HepG2 (cell line): ENCODE results near the gene IER2. TPM values are rescaled to one million over a fixed set of nuclear protein-coding genes. Genes with fewer than 3 reads are reported as not detected.

ENCODE experiments used
- ATAC-seq: fragments of 200-7000 bp; cut with Tn5 transposase; 3 replicates; pipeline ENCODE4 v1.9.1; 2020; ENCODE audit warnings: mild to moderate bottlenecking, moderate library complexity
- BruUV-seq: library from RNA; stranded (reverse); fragments of 400-500 nt; replicated peaks from 2 replicates; lab custom pipeline; 2021; lab: Mats Ljungman, UMichigan
- CTCF ChIA-PET: fragments of 300-600 bp; formaldehyde crosslinking; extraction: SDS; loops from one replicate; lab custom pipeline; 2021; ENCODE audit warnings: low total read pairs, inconsistent platforms, low intra/inter-chr PET ratio; lab: Yijun Ruan, JAX
- POLR2A ChIA-PET: fragments of 350-600 bp; sonication (Branson Sonifier 250); formaldehyde crosslinking; loops from one replicate; lab custom pipeline; 2020; ENCODE audit warnings: antibody characterized with exemption, inconsistent platforms; lab: Yijun Ruan, JAX
- DNase-seq: peaks from one replicate; pipeline ENCODE4 v3.0.0-alpha.2; 2015; ENCODE audit warnings: low spot score
- FAIRE-seq: peaks from 3 replicates; lab custom pipeline; 2011; peaks lifted over from hg19 to GRCh38; lab: Jason Lieb, UNC
- H2AFZ ChIP-seq: one replicate; pipeline ENCODE4 v1.6.1; 2011; ENCODE audit warnings: low read length, inconsistent platforms
- H3K27ac ChIP-seq: fragments of 300-600 bp; 3 replicates; pipeline ENCODE4 v1.8.0; 2011; ENCODE audit warnings: mixed run types, mild to moderate bottlenecking, mixed read lengths, low read length, inconsistent platforms; ENCODE audit not compliant: insufficient read depth; ENCODE audit errors: extremely low read length
- H3K27me3 ChIP-seq, 2 experiments: fragments of 200-600 bp in 1 of 2; 2 replicates in 1 of 2; 3 replicates in 1 of 2; pipeline versions ENCODE4 v1.6.0 to v1.8.0; 2011; ENCODE audit warnings: low read length in 2 of 2, mild to moderate bottlenecking in 2 of 2, moderate library complexity in 2 of 2, inconsistent platforms in 1 of 2; ENCODE audit not compliant: insufficient read depth in 2 of 2, control insufficient read depth in 1 of 2
- H3K36me3 ChIP-seq, 2 experiments: fragments of 200-600 bp in 1 of 2; replicated peaks in 1 of 2; 2 replicates in 1 of 2; 3 replicates in 1 of 2; pipeline versions ENCODE4 v1.5.1 to v1.8.0; 2011; ENCODE audit warnings: low read length in 2 of 2, inconsistent platforms in 1 of 2; ENCODE audit not compliant: insufficient read depth in 2 of 2, control insufficient read depth in 1 of 2
- H3K4me1 ChIP-seq: 2 replicates; pipeline ENCODE4 v1.5.1; 2012; ENCODE audit warnings: low read length, inconsistent platforms; ENCODE audit not compliant: insufficient read depth
- H3K4me2 ChIP-seq: 2 replicates; pipeline ENCODE4 v1.6.0; 2011; ENCODE audit warnings: low read depth, low read length, inconsistent platforms
- H3K4me3 ChIP-seq, 3 experiments: fragments of 200-600 bp in 1 of 3; sonication (generic), shearing (Covaris generic) in 1 of 3; replicated peaks in 1 of 3; 2 replicates each; pipeline ENCODE4 v1.5.1; 2011 to 2016; ENCODE audit warnings: low read length in 3 of 3, inconsistent platforms in 2 of 3, low read depth in 2 of 3, mild to moderate bottlenecking in 2 of 3, control low read depth in 1 of 3, mixed read lengths in 1 of 3; ENCODE audit not compliant: insufficient read depth in 1 of 3
- H3K79me2 ChIP-seq: one replicate; pipeline ENCODE4 v1.6.1; 2011; ENCODE audit warnings: low read length, inconsistent platforms; ENCODE audit not compliant: insufficient read depth
- H3K9ac ChIP-seq: 2 replicates; pipeline ENCODE4 v1.6.0; 2011; ENCODE audit warnings: mild to moderate bottlenecking, low read depth, low read length, inconsistent platforms; ENCODE audit not compliant: insufficient read depth
- H3K9me3 ChIP-seq: 2 replicates; pipeline ENCODE4 v1.5.1; 2012; ENCODE audit warnings: mild to moderate bottlenecking, low read length
- H4K20me1 ChIP-seq: 2 replicates; pipeline ENCODE4 v1.6.0; 2011; ENCODE audit warnings: inconsistent platforms, mild to moderate bottlenecking, low read length, moderate library complexity; ENCODE audit not compliant: insufficient read depth
- CENPT ChIP-seq: sonication (generic); formaldehyde crosslinking; IDR thresholded peaks from 2 replicates; pipeline ENCODE4 v1.8.0; 2022; ENCODE audit warnings: low read depth, mild to moderate bottlenecking, moderate library complexity, missing genetic modification reagents
- GFI1 ChIP-seq: sonication (generic); formaldehyde crosslinking; IDR thresholded peaks from 2 replicates; pipeline ENCODE4 v1.5.0; 2020; ENCODE audit warnings: missing genetic modification reagents, mild to moderate bottlenecking, borderline replicate concordance
- HHEX ChIP-seq: IDR thresholded peaks from 2 replicates; pipeline ENCODE4 v1.6.1; 2016; ENCODE audit warnings: control low read depth
- KLF11 ChIP-seq: IDR thresholded peaks from 2 replicates; pipeline ENCODE4 v1.6.1; 2016; ENCODE audit warnings: missing compliant biosample characterization
- MBNL3 ChIP-seq: fragments of 250-450 bp; sonication (Bioruptor Pico); conservative IDR thresholded peaks from 2 replicates; pipeline ENCODE4 v1.8.0; 2022; ENCODE audit warnings: mild to moderate bottlenecking, inconsistent platforms
- ZKSCAN1 ChIP-seq: fragments of 150-350 bp; IDR thresholded peaks from 2 replicates; pipeline ENCODE4 v1.6.1; 2014; ENCODE audit warnings: low read length
- ZNF530 ChIP-seq: sonication (generic); formaldehyde crosslinking; IDR thresholded peaks from 2 replicates; pipeline ENCODE4 v1.5.0; 2020; ENCODE audit warnings: low read depth, mild to moderate bottlenecking, missing genetic modification reagents
- ZNF562 ChIP-seq: sonication (generic); formaldehyde crosslinking; IDR thresholded peaks from 2 replicates; pipeline ENCODE4 v1.8.0; 2022; ENCODE audit warnings: missing genetic modification reagents, borderline replicate concordance
- ZSCAN30 ChIP-seq: sonication (generic); formaldehyde crosslinking; IDR thresholded peaks from 2 replicates; pipeline ENCODE4 v1.5.0; 2020; ENCODE audit warnings: mild to moderate bottlenecking, missing genetic modification reagents
- WGBS: methylation state at CpG from one replicate; pipeline ENCODE4 v1.1.6; 2017; ENCODE audit warnings: low lambda C conversion rate; 5-methylcytosine and 5-hydroxymethylcytosine counted together
- in situ Hi-C: cut with HindIII; loops from 2 replicates; pipeline ENCODE4 v1.10.0; 2017; ENCODE audit warnings: low pct_unique_long_range_greater_than_20kb; ENCODE audit not compliant: extremely low pct_ligation_motif_present
- intact Hi-C: fragments of 100-400 bp; cut with micrococcal nuclease; formaldehyde crosslinking; loops from one replicate; pipeline ENCODE4 v1.10.0; 2022; ENCODE audit not compliant: unreplicated experiment
- polyA plus RNA-seq, 8 experiments: library from polyadenylated mRNA; depleted of rRNA in 3 of 8; stranded (reverse) in 7 of 8; unstranded in 1 of 8; fragments of >200 nt; fragmentation: Illumina TruSeq in 4 of 8; extraction: Trizol in 4 of 8; gene quantifications; 2 replicates each; pipeline versions ENCODE4 v1.2.1 to v1.2.3, GENCODE V29; 2011 to 2016; ENCODE audit warnings: low read depth in 4 of 8, missing spikeins in 1 of 8, mixed read lengths in 1 of 8; ENCODE audit not compliant: insufficient read depth in 1 of 8
- total RNA-seq, 5 experiments: library from RNA; depleted of rRNA; stranded (reverse); fragments of >200 nt; fragmentation: Illumina TruSeq; extraction: Trizol; gene quantifications; 2 replicates each; pipeline ENCODE4 v1.2.3, GENCODE V29; 2016; ENCODE audit warnings: low read depth in 1 of 5
- TF ChIP-seq, protein P1 (sequence below): sonication (generic); formaldehyde crosslinking; IDR thresholded peaks from 2 replicates; pipeline ENCODE4 v1.8.0; 2022; ENCODE audit warnings: mild to moderate bottlenecking, missing genetic modification reagents
- TF ChIP-seq, protein P2 (sequence below): sonication (generic); formaldehyde crosslinking; IDR thresholded peaks from 2 replicates; pipeline ENCODE4 v1.5.0; 2020; ENCODE audit warnings: missing genetic modification reagents
- TF ChIP-seq, protein P3 (sequence below): sonication (generic); formaldehyde crosslinking; conservative IDR thresholded peaks from 2 replicates; pipeline ENCODE4 v1.4.0; 2020; ENCODE audit warnings: missing genetic modification reagents

IER2 gene
- total and polyA plus RNA-seq, 2 of the 13 experiments (the other 11 are each of a cell fraction or from before 2014, with no cell fraction given): 10.1 to 14.3 TPM

DNA sequence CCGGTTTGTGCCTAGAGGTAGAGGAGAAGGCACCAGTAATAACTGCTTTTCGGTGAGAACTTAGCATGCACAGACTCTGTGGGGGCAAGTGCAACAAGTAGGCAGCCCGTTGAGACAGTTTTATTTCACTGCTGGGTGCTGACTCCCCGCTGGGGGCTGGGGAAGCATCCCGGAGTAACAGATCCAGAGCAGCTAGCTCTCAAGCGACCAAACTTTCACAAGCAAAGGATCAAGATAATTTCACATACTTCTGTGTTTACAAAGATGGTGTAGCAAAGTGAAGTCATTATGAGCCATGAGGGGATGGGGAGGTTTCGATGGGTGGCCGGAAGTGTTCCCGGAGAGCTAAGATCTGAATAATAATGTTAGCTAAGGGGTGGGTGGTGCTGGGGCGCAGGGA, 29.4 kb upstream of the IER2 start:
- no peak for ATAC-seq
- no peak for TF ChIP-seq KLF11 (CRISPR knock-in tag)
- Histone ChIP-seq H4K20me1 (peaks cover 22% of the 10 kb centered on the region), H3K4me1 (peaks cover 30% of the 10 kb centered on the region), H3K4me2 (peak overlapping the region; percentile 24; the same call in 1 of the 2 replicates), H3K9ac (no peak overlapping the region), H2AFZ (no peak overlapping the region), H3K27ac (peak overlapping the region; percentile 91), H3K4me3 (no peak overlapping the region), H3K27me3 (no peaks in the 10 kb centered on the region; a peak in 1 of 5 replicates), H3K36me3 (peaks cover 7 to 32% of the 10 kb centered on the region in 2 experiments; a peak in 4 of 5 replicates), H3K79me2 (peaks cover 67% of the 10 kb centered on the region), H3K9me3 (no peaks in the 10 kb centered on the region)
- WGBS: 94% methylated on average over 10 of the region's 10 CpGs
- FAIRE-seq: no peak
- POLR2A ChIA-PET: interaction anchor here (1.0 to 2.1 kb wide), 2 partner anchors 8 to 29 kb away, joined by 3 to 9 read pairs; partner anchors contain the start of genes IER2 and STX10
- in situ Hi-C loops: no loop called here
- CTCF ChIA-PET: no interaction called here
- no TSS peak for BruUV-seq
- intact Hi-C loops: no loop called here
- DNase-seq: no peak

DNA sequence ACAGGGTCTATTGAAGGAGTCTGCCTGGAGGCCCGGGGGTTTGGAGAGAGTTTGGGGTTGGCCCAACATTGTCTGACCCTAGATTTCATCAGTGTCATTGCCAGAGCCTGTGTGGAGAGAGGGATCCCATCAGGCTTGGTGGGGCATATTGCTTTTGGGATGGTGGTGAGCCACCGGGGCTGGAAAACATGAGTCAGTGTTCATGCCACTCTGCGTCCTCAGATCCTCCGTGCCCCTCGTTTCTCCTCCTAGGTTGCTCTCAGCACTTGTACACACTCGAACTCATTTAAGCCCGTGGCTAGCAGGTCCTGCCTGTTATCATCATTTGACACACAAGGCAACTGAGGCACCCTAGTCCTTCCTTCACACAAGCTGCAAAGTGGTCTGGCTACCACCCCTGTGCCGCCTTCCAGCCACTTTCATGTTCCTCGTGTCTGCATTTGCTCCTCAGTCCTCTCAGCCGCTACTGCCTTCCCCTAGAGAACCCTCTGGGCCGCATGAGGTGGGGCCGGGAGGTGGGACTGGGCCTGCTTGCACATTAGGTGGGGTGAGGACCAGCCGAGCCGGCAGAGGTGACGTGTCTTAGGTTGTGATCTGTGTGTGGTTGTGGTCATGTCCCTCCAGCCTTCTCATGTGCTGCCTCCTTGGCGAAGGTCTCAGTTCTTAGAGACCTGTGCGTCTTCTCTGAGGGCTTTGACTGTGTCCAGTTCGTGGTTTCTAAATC, 28.5 kb upstream of the IER2 start:
- no peak overlapping the region; a peak in 1 of 6 replicates for H3K4me3 ChIP-seq
- intact Hi-C loops (no loop called here), in situ Hi-C loops (no loop called here)
- H4K20me1 ChIP-seq: peaks cover 22% of the 10 kb centered on the region
- no peak for ATAC-seq
- peaks cover 30% of the 10 kb centered on the region for H3K4me1 ChIP-seq
- H3K79me2 ChIP-seq: peaks cover 66% of the 10 kb centered on the region
- 94% methylated on average over 13 of the region's 18 CpGs for WGBS
- H2AFZ ChIP-seq: no peak overlapping the region
- BruUV-seq: no TSS peak
- H3K9ac ChIP-seq: no peak overlapping the region
- peaks cover 8 to 39% of the 10 kb centered on the region in 2 experiments; a peak in 4 of 5 replicates for H3K36me3 ChIP-seq
- no peak overlapping the region for H3K4me2 ChIP-seq
- CTCF ChIA-PET: no interaction called here
- FAIRE-seq: no peak
- H3K27ac ChIP-seq: no peak overlapping the region
- no peak for DNase-seq
- POLR2A ChIA-PET: no interaction called here
- no peaks in the 10 kb centered on the region for H3K9me3 ChIP-seq
- no peaks in the 10 kb centered on the region; a peak in 1 of 5 replicates for H3K27me3 ChIP-seq
- TF ChIP-seq, protein P1, sequence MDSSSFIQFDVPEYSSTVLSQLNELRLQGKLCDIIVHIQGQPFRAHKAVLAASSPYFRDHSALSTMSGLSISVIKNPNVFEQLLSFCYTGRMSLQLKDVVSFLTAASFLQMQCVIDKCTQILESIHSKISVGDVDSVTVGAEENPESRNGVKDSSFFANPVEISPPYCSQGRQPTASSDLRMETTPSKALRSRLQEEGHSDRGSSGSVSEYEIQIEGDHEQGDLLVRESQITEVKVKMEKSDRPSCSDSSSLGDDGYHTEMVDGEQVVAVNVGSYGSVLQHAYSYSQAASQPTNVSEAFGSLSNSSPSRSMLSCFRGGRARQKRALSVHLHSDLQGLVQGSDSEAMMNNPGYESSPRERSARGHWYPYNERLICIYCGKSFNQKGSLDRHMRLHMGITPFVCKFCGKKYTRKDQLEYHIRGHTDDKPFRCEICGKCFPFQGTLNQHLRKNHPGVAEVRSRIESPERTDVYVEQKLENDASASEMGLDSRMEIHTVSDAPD (CRISPR knock-in tag): no peak
- TF ChIP-seq GFI1 (CRISPR knock-in tag) (no peak), CENPT (CRISPR knock-in tag) (no peak), HHEX (CRISPR knock-in tag) (no peak), ZSCAN30 (CRISPR knock-in tag) (no peak), ZNF530 (CRISPR knock-in tag) (no peak), MBNL3 (CRISPR knock-in tag) (no peak), ZKSCAN1 (no peak), ZNF562 (CRISPR knock-in tag) (no peak)
- TF ChIP-seq, protein P2, sequence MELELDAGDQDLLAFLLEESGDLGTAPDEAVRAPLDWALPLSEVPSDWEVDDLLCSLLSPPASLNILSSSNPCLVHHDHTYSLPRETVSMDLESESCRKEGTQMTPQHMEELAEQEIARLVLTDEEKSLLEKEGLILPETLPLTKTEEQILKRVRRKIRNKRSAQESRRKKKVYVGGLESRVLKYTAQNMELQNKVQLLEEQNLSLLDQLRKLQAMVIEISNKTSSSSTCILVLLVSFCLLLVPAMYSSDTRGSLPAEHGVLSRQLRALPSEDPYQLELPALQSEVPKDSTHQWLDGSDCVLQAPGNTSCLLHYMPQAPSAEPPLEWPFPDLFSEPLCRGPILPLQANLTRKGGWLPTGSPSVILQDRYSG (CRISPR knock-in tag): no peak
- TF ChIP-seq, protein P3, sequence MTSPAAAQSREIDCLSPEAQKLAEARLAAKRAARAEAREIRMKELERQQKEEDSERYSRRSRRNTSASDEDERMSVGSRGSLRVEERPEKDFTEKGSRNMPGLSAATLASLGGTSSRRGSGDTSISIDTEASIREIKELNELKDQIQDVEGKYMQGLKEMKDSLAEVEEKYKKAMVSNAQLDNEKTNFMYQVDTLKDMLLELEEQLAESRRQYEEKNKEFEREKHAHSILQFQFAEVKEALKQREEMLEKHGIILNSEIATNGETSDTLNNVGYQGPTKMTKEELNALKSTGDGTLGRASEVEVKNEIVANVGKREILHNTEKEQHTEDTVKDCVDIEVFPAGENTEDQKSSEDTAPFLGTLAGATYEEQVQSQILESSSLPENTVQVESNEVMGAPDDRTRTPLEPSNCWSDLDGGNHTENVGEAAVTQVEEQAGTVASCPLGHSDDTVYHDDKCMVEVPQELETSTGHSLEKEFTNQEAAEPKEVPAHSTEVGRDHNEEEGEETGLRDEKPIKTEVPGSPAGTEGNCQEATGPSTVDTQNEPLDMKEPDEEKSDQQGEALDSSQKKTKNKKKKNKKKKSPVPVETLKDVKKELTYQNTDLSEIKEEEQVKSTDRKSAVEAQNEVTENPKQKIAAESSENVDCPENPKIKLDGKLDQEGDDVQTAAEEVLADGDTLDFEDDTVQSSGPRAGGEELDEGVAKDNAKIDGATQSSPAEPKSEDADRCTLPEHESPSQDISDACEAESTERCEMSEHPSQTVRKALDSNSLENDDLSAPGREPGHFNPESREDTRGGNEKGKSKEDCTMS: no peak
